HG03280 (cell line): ENCODE measurements around the gene CACNA2D3.

Experiments
- ATAC-seq: cut with Tn5 transposase; IDR thresholded peaks from one replicate; pipeline ENCODE4 v1.9.1; 2021; ENCODE audit warnings: mild to moderate bottlenecking, moderate library complexity; ENCODE audit not compliant: unreplicated experiment

CACNA2D3 gene

DNA sequence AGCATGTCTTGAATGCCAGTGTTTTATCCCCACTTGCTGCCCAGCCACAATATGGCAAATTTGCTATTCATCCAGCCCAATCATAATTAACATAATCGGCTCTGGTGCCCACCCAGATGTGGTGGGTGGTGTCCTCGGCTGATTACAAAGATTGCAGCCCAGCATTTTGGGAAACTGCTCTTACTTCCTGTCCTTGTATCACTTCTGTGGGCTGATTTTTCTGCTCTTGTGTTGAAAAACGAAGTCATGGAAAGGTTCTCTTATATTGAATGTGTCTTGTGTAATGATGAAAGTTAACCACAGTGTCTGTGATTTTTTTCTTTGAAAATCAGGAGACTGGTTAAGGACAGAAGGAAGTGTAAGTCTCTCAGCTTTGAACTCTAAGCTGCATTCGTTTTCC lies 141.7 kb downstream of the CACNA2D3 start:
- ATAC-seq: no peak

DNA sequence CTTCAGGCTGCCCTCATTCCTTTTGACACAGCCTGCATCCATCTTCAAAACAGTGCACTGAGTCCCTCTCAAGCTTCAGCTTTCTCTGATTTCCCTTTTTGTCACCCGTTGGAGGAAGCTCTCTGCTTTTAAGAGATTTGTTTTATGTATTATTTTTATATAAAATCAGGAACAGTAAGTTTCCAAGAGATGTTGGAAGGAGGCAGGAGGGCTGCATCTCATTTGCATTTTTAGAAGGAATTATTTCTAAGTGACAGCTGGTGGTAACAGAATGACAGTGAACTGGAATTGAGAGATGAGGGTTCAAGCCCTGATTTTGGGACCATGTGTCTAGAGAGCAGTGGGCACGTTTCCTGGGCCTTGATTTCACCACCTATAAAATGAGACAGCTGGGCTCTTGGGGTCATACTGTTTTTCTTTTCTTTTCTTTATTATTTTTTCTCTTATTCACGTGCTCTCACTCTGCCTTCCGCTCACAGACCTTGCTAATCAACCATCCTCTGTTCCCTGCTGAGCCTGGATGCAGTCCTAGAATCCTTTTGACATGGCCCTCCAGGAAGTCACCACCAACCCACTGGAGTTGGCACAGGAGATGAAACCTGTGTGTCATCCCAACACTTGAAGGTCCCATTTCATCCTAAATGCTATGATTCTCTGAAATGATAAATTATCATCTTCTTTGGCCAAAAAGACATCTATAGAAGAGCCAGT lies 148.6 kb downstream of the CACNA2D3 start:
- ATAC-seq: no peak

DNA sequence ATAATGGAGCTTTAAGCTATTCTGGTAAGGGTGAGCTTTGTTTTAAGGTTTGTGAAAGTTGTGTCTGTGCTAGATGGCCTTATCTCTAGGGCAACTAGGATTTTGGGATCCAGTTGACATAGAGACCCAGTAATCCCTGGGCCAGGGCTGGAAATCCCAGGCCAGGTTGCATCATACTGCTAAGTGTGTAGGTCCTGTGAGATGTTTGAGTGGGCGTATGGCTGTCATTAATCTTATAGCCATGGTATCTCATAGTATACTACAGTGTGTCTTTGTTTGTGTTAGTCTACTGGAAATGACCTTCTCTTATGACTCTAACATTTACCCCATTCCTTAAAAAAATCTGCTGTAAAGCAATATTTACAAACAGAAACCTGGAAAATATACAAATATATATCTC lies 151.4 kb downstream of the CACNA2D3 start:
- ATAC-seq: no peak

DNA sequence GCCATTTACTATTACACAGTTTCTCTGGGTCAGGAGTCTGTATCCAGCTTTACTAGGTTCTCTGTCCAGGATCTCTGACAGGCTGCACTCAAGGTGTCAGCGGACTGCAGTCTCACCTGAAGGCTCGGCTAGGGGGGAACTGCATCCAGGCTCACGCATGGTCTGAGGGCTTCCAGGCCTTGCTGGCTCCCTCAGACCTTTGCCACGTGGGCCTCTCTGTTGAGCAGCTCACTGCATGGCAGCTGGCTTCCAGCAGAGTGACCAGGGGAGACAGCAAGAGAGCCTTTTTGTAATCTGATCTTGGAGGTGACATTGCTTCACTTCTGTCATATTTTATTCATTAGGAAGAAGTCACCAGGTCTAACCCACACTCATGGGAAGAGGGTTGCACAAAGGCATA lies 152.3 kb downstream of the CACNA2D3 start:
- ATAC-seq: no peak

DNA sequence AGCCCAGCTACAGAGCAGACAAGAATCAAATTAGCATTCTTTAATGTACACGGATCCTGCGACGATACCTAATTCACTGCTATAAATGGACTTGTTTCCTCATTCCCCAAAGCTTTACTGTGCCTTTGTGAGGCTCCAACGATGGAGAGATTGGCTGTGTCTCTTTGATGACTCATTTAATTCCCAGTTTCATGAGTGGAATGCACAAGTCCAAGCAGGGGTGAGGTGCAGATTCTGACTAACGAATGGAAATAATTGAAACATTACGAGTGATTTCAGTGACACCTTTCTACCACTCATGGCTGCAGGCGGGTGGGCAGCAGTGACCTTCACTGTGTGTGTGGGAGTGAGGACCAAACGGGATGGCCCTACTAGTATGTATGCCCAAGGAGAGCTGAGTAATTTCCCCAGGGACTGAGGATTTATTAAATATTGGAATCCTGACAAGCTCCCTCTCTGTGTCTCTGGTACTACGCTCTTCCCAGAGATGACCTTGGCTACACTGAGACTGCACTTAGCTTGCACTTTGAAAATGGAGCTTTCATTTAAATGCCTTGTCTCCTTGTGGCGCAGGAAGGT lies 156.7 kb downstream of the CACNA2D3 start:
- no peak for ATAC-seq

DNA sequence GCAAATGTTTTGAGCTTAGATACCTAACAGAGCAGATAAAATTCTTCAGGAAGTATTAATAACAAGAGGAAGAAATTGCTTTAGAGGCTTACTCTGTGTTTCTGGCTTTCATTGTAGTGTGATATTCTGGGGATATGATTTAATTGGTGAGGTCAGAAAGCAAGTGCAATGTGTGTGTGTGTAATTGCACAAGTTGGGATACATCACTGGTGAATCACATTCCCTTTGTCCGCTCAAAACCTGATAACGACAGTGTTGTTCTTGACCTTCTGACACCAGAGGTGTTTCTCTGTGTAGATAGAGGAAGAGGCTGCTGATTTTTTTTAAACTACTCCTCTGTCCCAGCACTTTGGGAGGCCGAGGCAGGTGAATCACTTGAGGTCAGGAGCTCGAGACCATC lies 161.1 kb downstream of the CACNA2D3 start:
- no peak for ATAC-seq

DNA sequence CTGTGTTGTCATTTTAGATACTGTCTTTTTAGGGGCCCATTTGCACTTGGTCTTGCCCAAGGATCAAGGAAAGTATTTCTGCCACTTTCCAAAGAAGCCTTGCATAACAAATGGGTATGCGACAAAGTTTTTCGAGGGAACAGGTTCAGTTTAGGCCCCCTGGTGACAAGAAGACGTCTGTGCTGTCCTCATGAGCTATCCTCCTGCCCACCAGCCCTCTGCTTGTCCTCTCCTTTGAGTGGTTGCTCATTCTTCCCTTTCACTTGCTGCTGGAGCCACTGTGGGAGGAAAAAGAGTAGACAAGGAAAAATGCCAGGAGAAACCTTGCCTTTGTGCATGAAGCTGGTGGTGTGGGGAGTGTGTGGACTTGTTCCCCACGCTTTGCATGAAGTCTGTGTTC lies 171.9 kb downstream of the CACNA2D3 start:
- no peak for ATAC-seq

DNA sequence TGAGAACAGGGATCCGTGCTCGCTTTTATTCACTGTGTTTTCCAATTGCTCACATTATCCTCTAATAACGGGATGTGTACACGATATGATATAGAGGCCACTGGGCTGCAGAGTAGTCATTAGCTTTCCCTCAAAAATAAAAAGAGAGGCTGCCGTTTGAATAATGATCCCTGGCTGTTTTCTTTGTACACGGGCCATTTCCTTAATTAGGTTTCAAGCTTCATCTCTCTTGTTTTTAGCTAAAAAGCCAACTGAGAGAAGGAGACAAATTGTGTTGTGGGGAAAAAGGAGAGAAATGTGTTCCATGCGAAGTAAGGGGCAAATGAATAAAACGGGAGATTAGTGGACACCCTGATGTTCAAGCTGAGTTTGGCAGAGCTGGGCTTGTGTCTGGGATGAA lies 174.2 kb downstream of the CACNA2D3 start:
- no peak for ATAC-seq

DNA sequence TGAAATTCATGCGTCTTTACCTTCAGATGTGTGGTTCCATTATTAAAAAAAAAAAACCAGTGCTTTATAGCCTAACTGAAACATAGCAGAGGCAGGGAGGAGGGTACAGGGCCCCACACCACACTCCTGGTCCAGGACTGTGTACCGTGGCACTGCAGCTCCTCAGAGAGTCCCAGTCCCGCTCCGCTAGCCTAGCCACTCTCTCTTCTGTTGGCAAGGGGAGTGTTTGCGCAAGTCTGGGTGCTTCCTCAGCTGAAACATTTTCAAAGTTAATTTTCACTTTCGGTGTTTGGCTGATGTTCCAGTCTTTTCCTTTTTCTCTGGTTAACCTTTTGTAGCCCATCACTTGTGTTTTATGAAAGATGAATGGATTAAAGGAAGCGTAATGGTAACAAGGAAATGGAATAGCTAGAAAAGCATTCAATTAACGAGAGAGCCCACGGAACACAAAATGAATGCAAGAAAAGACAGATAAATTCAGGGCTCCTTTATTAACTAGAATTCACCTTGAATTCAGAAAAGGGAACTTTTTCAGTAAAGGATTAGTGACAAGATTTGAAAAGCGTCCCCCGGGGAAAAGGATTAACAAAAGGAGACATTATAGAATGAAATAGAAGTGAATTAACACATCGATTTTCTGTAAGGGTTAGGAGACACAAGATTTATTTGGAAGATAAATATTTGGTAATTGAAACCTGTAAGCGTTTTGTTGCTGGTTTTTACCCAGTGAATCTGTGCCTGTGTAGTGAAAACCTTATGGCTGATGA lies 177.0 kb downstream of the CACNA2D3 start:
- no peak for ATAC-seq

DNA sequence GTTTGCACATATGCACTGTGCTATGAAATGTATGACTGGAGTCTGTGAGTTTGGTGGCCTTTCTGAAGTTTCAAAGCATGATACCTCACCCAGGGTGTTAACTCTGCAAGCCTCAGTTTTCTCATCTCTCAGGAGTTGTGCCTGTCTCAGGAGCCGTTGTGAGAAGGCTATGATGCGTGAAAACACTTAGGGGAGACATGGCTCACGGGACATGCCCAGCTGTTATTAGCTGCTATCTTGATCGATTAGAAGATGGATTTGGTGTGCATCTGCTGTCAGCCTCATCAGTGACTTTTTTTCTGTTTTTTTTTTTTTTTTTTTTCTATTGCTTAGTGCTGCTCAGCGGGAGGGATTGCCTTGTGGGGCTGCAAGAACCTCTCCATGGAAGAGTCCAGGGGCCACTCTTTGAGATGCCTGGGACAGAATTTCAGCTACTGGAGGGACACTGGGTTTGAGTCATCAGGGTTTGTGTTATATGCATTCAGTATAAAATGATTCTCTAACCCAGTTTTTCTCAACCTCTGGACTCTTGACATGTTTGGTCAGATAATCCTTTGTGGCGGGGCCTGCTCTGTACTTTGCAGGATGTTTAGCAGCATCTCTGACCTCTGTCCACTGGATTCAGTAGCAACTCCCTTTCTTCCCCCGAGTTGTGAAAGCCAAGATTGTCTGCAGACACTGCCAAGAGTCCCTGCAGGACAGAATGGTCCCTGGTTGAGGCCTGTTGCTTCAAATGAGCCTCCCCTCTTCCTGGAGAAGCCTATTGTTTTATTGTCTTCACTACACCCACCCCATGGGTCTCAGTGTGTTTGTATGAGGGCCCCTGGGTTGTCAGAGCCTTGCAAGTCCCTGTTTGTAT lies 181.4 kb downstream of the CACNA2D3 start:
- ATAC-seq: no peak

DNA sequence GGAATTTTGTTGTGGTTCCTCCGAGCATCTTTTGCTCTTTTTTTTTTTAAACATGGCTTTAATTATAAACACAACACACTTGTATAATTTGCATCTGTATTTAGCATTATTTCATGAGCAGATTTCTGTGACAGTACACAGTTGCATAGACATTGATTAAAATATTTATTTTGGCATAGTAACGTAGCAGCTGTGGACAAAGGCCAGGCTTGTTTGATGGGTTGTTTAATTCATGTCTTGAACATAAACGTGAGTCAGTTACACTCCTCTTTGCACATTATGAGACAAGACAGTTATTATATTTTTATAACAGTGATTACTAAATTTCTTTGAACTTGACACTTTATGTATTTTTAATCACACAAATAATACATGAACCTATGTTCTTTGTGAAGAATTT lies 182.5 kb downstream of the CACNA2D3 start:
- ATAC-seq: no peak

DNA sequence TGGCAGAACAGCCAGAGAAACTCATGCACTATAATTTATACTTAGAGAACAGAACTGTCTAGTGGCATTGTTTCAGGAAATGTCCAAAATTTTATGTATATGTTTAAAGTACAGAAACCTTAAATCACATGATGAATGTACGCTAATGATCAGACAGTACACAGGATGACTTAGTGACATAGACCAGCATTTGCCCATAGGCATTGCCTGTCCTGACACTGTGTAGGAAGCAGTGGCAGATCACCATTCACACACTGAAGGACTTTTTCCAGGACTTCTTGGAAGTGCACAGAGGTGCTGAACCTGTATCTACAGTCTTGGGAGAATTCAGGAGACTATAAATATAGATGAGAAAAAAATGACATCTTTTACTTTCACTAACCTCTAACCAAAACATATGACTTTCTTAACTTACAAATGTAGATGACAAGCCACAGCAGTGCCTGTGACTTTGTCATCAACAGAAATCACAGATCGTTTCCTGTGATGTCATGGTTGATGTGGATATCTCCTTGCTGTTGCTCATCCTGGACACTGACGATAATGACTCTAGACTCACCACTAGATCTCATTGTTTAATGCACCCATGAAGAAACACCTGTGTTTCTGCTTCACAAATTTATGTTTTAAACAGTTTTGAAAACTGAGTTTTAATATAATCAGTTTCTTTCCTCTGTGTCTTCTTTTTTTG lies 183.2 kb downstream of the CACNA2D3 start:
- no peak for ATAC-seq

DNA sequence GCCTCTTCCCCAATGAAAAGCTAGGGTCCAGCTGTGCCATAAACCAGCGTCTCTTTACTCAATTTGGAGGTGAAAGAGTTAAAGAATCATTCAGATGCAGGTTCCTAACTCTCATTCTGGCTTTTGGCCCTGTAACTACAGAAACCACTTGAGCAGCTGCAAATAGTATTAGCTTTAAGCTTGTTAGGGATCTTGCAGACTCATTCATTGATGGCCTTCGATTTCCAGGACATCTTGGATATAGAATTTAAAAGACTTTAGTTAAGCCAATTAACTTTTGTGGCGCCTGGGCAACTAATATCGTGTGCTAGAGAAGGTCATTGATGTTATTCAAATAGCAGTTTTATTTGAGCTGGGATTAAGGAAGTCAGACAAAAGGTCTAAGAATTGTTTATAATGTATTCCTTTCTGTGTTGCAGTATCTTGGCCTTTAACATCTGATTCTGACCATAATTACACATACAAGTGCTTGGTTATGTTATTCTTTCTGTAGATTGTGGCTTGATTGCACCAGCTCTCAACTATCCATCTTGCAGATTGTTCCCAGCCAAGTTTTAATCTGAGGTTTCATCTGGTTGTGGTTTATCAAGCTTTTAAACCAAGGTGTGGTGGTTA lies 185.3 kb downstream of the CACNA2D3 start:
- ATAC-seq: no peak

DNA sequence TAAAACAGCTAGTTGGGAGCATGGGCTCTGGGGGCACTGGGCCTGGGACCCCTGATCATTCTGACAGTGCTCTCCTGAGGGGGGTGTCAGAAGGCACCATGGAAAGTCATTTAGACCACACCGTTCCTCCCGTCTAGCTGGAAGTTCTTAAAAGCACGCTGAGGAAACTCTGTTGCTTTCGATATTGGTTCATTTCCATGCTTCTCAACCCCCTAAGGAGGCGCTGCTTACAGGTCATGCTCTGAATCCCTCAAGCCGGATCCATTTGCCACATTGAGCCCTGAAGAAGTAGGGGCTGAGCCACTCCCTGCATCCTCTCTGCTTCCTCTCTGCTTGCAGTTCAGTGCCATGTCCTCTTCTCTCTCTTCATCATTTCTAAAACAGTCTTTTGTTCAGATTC lies 187.2 kb downstream of the CACNA2D3 start:
- ATAC-seq: no peak

DNA sequence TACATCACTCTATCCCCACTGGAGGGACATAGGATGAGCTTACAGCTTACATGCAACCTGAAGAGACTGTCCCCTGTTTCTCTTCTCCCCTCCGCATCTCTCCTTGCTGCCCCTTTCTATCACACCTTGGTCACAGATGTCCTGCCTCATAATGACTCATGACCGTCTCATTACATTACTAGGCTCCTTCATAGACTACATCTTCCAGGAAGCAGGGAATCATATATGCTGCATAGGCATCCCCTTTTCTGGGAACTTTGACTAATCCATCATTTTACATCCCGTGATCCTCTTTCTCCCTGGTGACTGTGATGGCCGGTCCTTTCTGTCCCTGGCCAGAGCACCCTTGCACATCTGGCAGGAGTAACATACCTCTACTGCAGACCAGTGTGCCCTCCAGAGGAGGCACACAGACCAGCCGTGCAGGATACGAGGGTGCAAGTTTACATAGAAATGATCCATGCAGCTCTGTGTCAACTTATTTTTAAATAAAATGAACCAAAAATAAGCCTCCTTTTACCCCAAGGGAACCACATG lies 188.9 kb downstream of the CACNA2D3 start:
- no peak for ATAC-seq

DNA sequence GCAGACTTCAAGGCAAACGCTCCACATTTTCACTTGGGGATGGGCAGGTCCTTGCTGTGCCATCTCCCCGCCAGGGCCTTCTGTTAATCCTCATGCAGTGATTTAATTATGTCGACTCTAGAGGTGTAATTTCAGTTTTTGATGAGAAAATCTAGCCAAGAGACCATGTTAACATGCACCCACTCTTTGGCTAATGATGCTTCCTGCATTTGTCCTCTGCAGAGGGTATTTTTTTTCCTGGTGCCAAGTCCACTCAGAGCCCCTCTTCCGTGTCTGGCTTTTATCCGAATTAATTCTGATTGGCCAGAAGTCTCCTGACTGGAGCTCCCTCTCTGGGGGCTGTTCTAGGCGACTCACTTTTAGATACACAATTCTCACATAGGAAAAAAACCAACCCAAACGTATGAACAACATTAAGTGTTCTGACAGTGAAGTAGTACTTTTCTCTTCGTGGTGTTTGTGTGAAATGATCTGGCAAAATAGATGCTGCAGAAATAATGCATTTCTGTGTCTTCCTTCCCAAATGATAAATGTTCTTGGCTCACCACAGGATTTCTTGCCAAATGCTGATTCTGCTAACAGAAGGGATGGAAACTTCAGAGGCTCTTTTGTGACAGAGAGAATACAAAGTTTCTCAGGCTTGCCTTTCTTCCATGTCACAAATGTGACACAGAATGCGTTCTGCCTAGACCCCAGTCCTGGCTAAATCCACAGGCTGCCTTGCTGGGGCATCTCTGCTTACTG lies 190.0 kb downstream of the CACNA2D3 start:
- no peak for ATAC-seq

DNA sequence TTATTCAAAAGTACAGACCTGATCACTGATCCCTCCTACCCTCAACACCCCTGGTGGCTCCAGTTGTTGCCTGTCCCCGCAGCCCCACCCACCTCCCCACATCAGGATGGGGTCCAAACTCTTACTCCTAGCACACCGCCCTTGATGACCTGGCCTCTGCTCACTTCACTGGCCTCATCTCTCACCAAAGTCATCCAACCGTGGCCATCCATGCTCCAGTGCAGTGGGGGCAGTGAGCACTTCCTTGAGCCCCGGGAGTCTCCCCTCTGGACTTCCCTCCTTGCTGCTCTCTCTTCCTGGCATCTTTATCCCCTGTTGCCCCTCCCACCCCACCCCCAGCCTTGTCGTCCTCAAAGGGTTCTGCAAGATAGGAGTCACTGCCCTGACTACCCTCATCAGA lies 191.1 kb downstream of the CACNA2D3 start:
- ATAC-seq: no peak

DNA sequence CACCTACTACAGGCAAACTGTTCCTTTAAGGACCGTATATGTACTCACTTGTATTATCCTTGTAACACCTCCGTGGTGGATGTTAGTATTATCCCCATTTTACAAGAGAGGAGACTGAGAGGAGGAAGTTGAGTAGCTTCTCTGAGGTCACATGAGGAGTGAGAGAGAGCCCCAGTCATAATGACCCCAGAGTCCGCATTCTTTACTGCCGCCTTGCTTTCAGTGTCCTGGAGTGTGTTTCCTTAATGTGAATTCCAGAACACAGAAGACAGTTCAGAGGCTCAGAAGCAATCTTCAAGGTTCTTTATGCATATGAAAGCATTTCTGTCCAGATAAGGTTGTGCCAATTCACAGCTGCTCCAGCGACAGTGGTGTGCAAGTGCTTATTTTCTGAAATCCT lies 199.2 kb downstream of the CACNA2D3 start:
- ATAC-seq: no peak

DNA sequence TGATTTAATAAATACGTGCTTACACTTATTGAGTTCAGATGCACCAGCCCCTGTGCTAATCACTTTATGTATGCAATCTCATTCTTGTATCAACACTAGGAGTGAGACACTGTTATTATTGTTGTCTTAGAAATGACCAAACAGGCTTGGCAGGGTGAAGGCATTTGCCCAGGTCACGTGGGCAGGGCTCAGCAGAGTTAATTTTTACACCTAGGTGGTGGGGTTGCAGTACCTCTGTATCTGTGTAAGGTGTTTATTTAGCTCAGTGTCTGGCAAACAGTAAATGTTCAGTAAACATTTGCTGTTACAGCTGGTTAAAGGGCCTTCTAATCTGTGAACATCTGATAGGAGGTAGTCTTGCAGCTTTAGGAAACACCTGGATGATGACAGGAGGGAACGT lies 200.0 kb downstream of the CACNA2D3 start:
- ATAC-seq: no peak
